HPDE6-E6E7 (cell line): Measurements from ENCODE around the gene MARCHF4.
A peak's percentile ranks its signal among the peaks of the same experiment; 100 is the strongest.

ENCODE experiments used
- DNase-seq: peaks from one replicate; pipeline ENCODE4 v3.0.0; 2011; ENCODE audit warnings: missing footprints; ENCODE audit errors: extremely low spot score

Gene MARCHF4

DNA sequence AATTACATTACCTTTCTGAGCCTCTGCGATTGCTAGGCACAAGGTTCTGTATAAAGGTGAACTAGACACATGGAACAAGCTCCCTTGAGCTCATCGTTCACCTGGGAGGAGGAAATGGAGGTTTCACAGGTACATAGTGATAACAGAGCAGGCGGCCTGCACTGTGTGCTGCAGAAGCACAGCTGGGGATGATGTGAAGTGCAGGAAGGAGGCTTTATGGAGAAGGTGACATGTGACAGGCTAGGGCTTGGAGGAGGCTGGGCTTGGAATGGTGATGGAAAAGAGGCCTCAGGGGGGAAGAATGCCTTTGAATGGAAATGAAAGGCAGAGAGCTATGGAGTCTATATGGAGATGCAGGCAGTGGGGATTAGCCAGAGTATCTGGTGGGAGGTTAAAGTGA, 22.9 kb downstream of the MARCHF4 start:
- no peak for DNase-seq

GRCh38 chr2:216348756-216349308, 23.5 kb downstream of the MARCHF4 start:
- DNase-seq = peak; percentile 75

GRCh38 chr2:216346781-216347180, 25.5 kb downstream of the MARCHF4 start:
- no peak for DNase-seq

- no peak for DNase-seq
Measured at GRCh38 chr2:216345846-216346245, 26.4 kb downstream of the MARCHF4 start.

- no peak for DNase-seq
Measured at GRCh38 chr2:216344950-216345300, 27.4 kb downstream of the MARCHF4 start.

DNA sequence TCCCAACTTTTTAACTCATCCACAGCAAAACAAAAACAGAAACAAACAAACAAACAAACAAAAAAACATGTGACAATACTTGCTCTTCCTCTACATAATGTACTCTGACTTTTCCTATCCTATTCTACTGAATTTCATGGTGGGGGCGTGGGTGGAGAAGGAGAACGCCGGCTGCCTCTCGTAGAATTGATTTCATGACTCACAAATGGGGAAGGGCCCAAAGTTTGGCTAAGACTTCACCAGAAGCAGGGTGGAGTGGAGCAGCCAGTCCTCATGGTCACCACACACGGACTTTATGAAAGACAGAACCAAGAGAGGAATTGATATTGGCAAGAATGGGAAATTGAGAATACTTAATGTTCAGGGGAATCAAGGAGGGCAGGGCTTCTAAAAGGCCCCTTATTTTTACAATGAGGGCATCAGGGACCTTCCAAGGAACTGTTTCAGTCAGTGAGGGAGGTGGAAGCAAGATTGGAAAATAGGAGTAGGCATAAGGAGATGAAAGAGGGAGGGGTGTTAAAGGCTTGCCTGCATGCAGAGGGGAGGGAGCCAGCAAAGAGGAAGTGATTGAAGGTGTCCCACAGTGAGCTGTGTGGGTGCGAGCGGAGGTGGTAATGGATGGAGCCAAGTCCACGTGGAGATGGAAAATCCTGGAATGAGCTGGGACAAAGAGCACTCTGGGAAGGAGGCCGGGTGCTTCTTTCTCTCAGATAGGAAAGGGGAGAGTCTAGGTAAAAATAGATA, 27.9 kb downstream of the MARCHF4 start:
- no peak for DNase-seq

DNA sequence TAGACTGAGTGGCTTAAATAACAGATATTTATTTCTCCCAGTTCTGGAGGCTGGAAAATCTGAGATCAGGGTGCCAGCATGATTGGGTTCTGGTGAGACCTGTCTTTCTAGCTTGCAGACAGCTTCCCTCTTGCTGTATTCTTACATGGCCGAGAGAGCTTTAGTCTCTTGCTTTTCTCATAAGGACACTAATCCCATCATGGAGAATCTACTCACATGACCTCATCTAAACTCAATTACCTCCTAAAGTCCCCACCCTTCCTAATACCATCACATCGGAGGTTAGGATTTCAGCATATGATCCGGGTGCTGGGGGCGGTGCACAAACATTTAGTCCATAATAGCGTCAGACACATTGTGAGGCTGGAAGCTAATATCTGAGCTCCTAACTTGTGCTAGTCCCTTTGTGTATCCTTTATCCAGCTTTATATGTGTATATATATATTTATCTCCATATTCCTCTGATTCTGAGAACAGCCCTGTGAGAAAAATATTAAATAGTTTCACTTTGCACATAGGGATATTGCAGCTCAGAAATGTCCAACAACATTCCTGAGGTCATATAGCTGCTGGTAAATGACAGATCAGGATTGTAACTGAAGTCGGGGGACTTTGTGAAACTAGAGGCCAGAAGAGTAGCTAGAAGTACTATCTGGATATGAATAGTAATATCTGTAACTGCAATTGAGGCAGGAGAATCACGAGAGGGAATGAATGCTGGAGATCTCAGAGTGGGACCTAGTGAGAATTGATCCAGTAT, 28.9 kb downstream of the MARCHF4 start:
- no peak for DNase-seq

- DNase-seq = no peak
Measured at GRCh38 chr2:216341121-216341520, 31.2 kb downstream of the MARCHF4 start.

GRCh38 chr2:216340280-216340631, 32.0 kb downstream of the MARCHF4 start:
- no peak for DNase-seq

DNA sequence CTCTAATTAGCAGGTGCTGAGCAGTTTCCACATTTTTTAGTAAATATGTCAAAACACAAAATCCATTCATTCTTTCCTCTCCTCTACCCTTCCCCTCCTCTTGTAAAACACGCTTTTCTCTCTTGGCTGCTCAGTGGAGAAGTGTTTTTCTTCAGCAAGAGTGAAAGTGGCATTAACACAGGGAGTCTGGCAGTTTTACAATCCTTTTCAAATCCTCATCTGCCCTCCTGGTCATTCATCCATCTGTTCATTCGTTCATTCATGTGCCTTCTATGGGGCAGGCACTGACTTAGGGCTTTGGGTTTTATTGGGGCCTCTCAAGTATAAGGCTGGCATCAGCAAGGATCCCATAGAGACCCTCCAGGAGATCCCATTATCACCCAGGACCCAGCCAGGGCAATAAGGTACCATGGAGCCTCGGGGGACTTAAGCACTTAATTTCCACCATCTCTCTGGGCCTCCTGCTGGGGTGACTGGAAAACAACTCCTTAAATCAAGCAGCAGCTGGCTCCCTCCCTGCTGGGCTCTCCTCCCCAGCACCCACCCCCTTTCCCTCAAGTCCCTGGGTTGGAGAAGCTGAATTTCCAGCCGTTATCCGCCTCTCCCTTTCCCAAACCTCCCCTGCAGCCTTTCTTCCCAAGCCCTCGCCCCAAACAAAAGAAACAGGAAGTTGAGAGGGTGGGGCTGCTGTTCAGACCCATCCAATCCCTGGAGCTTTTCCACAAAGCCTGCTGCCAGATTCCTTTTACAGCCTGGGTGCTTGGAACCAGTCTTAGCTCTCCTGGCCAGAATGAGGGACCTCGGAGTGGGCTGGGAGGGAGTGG, 32.6 kb downstream of the MARCHF4 start:
- DNase-seq = no peak

- no peak for DNase-seq
Measured at GRCh38 chr2:216335252-216335651, 37.0 kb downstream of the MARCHF4 start.

- DNase-seq = no peak
Measured at GRCh38 chr2:216328347-216328746, 43.9 kb downstream of the MARCHF4 start.

DNA sequence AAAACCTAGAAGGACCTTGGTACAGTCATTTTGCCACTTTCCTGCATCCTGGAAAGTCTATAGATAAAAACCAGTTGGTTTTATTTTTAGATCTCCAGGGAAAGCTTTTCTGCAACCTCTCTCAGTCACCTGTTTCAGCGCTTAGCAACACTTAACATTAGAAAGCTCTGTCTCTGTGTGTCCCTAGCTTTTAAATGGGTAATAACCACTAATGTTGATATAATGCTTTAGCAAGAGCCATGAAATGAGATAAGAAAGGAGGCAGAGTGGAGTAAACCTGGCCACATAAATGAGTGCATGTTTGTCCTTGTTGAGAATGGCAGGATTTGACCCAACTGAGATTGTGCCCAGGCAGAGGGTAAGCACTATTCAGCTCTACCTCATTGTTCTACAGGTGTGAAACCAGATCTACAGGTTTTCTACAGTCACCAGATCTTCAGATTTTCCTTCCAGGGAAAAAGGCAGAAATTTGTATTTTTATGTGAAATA, 44.8 kb downstream of the MARCHF4 start:
- DNase-seq = no peak
